ENCODE measurements around the gene CARD10. TPM values are rescaled to one million over a fixed set of nuclear protein-coding genes. Genes with fewer than 3 reads are reported as not detected.

The CARD10 gene, protein sequence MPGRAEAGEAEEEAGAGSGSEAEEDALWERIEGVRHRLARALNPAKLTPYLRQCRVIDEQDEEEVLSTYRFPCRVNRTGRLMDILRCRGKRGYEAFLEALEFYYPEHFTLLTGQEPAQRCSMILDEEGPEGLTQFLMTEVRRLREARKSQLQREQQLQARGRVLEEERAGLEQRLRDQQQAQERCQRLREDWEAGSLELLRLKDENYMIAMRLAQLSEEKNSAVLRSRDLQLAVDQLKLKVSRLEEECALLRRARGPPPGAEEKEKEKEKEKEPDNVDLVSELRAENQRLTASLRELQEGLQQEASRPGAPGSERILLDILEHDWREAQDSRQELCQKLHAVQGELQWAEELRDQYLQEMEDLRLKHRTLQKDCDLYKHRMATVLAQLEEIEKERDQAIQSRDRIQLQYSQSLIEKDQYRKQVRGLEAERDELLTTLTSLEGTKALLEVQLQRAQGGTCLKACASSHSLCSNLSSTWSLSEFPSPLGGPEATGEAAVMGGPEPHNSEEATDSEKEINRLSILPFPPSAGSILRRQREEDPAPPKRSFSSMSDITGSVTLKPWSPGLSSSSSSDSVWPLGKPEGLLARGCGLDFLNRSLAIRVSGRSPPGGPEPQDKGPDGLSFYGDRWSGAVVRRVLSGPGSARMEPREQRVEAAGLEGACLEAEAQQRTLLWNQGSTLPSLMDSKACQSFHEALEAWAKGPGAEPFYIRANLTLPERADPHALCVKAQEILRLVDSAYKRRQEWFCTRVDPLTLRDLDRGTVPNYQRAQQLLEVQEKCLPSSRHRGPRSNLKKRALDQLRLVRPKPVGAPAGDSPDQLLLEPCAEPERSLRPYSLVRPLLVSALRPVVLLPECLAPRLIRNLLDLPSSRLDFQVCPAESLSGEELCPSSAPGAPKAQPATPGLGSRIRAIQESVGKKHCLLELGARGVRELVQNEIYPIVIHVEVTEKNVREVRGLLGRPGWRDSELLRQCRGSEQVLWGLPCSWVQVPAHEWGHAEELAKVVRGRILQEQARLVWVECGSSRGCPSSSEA
- total RNA-seq: 1 to 10 TPM; 7.8 to 8.9 TPM
- polyA plus RNA-seq: 10 to 100 TPM in 1 of 2 donors, 1 to 10 TPM in 1; 7.9 to 14.0 TPM

DNA sequence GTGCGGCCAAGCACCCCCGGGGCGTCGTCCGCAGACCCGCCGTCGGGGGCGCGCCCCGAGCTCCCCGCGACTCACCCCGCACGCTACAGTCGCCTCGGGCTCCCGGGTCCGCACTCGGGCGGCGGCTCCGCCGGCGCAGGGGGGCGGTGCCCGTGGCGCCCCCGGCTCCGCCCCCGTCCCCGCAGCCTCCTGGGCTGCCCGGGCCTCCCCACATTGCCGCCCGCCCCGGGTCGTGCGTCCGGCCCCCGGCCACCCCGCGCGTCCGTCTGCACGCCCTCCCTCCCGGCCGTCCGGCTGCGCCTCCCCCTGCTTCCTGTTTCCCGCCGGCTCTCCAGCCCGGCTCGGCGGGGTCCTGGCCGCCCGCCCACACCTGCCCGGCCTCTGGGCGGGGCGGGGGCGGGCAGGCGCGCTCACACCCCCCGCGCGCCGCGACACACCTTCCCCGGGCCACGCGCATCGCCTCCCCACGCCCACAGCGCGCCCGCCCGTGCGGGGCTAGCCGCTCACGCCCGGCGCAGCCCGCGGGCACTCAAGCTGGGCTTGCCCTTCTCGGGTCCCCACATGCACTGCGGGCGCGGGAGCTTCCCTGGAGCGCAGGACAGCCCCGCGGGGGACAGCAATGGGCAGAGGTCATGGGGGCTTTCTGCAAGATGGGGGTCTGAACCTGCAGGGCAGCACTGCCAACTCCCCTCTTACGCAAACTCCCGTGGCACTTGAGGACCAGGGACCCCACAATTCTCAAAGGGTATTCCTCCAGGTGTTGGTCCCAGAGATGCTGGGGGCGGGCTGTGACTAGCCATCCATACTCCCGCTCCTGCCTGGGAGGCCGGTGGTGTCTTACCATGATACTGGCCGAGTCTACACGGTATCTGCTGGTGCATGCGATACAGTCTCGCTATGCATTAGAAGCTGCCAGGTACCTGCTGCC is at the start of gene CARD10:
CARD10 (minus strand) TSS at position 148 of the 928 bp plus-strand sequence. CDS start 215 bp downstream, outside the sequence.
- 7% methylated on average over 99 of the region's 99 CpGs for WGBS
- peaks cover 0 to 5% (median 1%) of the 10 kb centered on the region in 4 donors for H3K36me3 ChIP-seq (ENCODE audit: control insufficient read depth in 4 of 4, insufficient read depth in 3 of 4, low read depth in 1 of 4, low read length in 3 of 4)
- H3K27me3 ChIP-seq (ENCODE audit: control insufficient read depth in 4 of 4, insufficient read depth in 4 of 4, low read length in 3 of 4): no peaks in the 10 kb centered on the region
- H3K27ac ChIP-seq (ENCODE audit: low read depth in 1 of 2, low read length in 2 of 2): peak within 1 kb of the TSS; percentile 20 to 66
- no peak for DNase-seq (ENCODE audit: low spot score)
- H3K4me1 ChIP-seq (ENCODE audit: control insufficient read depth in 4 of 4, insufficient read depth in 4 of 4, low read length in 3 of 4): peaks cover 0 to 18% (median 9%) of the 10 kb centered on the region in 4 donors
- TF ChIP-seq, protein P1, sequence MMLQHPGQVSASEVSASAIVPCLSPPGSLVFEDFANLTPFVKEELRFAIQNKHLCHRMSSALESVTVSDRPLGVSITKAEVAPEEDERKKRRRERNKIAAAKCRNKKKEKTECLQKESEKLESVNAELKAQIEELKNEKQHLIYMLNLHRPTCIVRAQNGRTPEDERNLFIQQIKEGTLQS (IDR thresholded peaks at IDR 0.05): no peak
- TF ChIP-seq GABPA (IDR thresholded peaks at IDR 0.05 in 1 of 2, conservative IDR thresholded peaks at IDR 0.05 in 1 of 2) (no peak), JUND (IDR thresholded peaks at IDR 0.05) (no peak), TAF1 (conservative IDR thresholded peaks at IDR 0.05) (no peak), FOXA1 (IDR thresholded peaks at IDR 0.05) (no peak), YY1 (IDR thresholded peaks at IDR 0.05) (no peak), RXRA (IDR thresholded peaks at IDR 0.05) (no peak)
- TF ChIP-seq, protein P2, sequence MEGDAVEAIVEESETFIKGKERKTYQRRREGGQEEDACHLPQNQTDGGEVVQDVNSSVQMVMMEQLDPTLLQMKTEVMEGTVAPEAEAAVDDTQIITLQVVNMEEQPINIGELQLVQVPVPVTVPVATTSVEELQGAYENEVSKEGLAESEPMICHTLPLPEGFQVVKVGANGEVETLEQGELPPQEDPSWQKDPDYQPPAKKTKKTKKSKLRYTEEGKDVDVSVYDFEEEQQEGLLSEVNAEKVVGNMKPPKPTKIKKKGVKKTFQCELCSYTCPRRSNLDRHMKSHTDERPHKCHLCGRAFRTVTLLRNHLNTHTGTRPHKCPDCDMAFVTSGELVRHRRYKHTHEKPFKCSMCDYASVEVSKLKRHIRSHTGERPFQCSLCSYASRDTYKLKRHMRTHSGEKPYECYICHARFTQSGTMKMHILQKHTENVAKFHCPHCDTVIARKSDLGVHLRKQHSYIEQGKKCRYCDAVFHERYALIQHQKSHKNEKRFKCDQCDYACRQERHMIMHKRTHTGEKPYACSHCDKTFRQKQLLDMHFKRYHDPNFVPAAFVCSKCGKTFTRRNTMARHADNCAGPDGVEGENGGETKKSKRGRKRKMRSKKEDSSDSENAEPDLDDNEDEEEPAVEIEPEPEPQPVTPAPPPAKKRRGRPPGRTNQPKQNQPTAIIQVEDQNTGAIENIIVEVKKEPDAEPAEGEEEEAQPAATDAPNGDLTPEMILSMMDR (IDR thresholded peaks at IDR 0.05; ENCODE audit: low read depth, low read length, missing input control): no peak
- peak within 1 kb of the TSS; percentile 61 to 90 (median 67) for H3K4me3 ChIP-seq (ENCODE audit: low read depth in 1 of 3, low read length in 3 of 3)
- H3K9me3 ChIP-seq (ENCODE audit: control insufficient read depth in 4 of 4, low read length in 3 of 4): no peaks in the 10 kb centered on the region
- H3K9ac ChIP-seq (ENCODE audit: low read depth in 1 of 2, low read length in 2 of 2): peak within 1 kb of the TSS in 1 of 2 donors; percentile 48

DNA sequence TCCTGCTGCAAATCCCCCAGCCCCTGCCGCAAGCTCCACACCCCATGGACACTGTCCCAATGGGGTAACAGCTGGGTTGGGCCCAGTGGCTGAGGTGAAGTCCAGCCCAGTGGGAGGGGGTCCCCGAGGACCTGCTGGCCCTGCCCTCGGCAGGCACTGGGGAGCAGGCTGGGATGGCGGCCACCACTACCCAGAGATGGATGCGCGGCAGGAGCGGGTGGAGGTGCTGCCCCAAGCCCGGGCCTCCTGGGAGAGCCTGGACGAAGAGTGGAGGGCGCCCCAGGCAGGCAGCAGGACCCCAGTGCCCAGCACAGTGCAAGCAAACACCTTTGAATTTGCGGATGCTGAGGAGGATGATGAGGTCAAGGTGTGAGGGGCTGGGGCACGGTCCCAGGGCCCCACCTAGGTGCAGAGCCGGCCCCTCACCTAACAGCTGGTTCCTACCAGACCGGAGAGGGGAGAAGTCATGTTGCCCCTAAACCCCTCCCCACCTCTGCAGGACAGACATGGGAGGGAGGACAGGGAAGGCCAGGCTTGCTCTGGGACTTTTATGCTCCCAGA is 49.3 kb upstream of the CARD10 start:
- no peak overlapping the region for H3K4me3 ChIP-seq (ENCODE audit: low read depth in 1 of 3, low read length in 3 of 3)
- H3K9me3 ChIP-seq (ENCODE audit: control insufficient read depth in 4 of 4, low read length in 3 of 4): no peaks in the 10 kb centered on the region
- peaks cover 3 to 14% (median 7%) of the 10 kb centered on the region in 4 donors for H3K36me3 ChIP-seq (ENCODE audit: control insufficient read depth in 4 of 4, insufficient read depth in 3 of 4, low read depth in 1 of 4, low read length in 3 of 4)
- H3K4me1 ChIP-seq (ENCODE audit: control insufficient read depth in 4 of 4, insufficient read depth in 4 of 4, low read length in 3 of 4): peaks cover 24 to 79% (median 63%) of the 10 kb centered on the region in 4 donors
- H3K27ac ChIP-seq (ENCODE audit: low read depth in 1 of 2, low read length in 2 of 2): peak overlapping the region; percentile 84 to 91
- DNase-seq (ENCODE audit: low spot score): no peak
- no peak overlapping the region for H3K9ac ChIP-seq (ENCODE audit: low read depth in 1 of 2, low read length in 2 of 2)
- H3K27me3 ChIP-seq (ENCODE audit: control insufficient read depth in 4 of 4, insufficient read depth in 4 of 4, low read length in 3 of 4): no peaks in the 10 kb centered on the region
- WGBS: 82% methylated on average over 14 of the region's 14 CpGs
- TF ChIP-seq FOXA1 (IDR thresholded peaks at IDR 0.05): no peak
- TF ChIP-seq TAF1 (conservative IDR thresholded peaks at IDR 0.05): no peak
- TF ChIP-seq, protein P1 (IDR thresholded peaks at IDR 0.05): no peak
- TF ChIP-seq, protein P3, sequence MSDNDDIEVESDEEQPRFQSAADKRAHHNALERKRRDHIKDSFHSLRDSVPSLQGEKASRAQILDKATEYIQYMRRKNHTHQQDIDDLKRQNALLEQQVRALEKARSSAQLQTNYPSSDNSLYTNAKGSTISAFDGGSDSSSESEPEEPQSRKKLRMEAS (IDR thresholded peaks at IDR 0.05): no peak
- TF ChIP-seq NR2F2 (IDR thresholded peaks at IDR 0.05): no peak
- TF ChIP-seq RXRA (IDR thresholded peaks at IDR 0.05): no peak
- TF ChIP-seq, protein P2 (IDR thresholded peaks at IDR 0.05; ENCODE audit: low read depth, low read length, missing input control): no peak
- TF ChIP-seq JUND (IDR thresholded peaks at IDR 0.05): no peak
- no peak for TF ChIP-seq RAD21 (IDR thresholded peaks at IDR 0.05)
- TF ChIP-seq HNF4G (IDR thresholded peaks at IDR 0.05): no peak
- no peak for TF ChIP-seq HNF4A (conservative IDR thresholded peaks at IDR 0.05)
- TF ChIP-seq GABPA (IDR thresholded peaks at IDR 0.05 in 1 of 2, conservative IDR thresholded peaks at IDR 0.05 in 1 of 2): no peak
- TF ChIP-seq EGR1 (IDR thresholded peaks at IDR 0.05; ENCODE audit: low read depth in 2 of 2): no peak
- TF ChIP-seq, protein P4, sequence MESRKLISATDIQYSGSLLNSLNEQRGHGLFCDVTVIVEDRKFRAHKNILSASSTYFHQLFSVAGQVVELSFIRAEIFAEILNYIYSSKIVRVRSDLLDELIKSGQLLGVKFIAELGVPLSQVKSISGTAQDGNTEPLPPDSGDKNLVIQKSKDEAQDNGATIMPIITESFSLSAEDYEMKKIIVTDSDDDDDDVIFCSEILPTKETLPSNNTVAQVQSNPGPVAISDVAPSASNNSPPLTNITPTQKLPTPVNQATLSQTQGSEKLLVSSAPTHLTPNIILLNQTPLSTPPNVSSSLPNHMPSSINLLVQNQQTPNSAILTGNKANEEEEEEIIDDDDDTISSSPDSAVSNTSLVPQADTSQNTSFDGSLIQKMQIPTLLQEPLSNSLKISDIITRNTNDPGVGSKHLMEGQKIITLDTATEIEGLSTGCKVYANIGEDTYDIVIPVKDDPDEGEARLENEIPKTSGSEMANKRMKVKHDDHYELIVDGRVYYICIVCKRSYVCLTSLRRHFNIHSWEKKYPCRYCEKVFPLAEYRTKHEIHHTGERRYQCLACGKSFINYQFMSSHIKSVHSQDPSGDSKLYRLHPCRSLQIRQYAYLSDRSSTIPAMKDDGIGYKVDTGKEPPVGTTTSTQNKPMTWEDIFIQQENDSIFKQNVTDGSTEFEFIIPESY (IDR thresholded peaks at IDR 0.05): no peak
- TF ChIP-seq YY1 (IDR thresholded peaks at IDR 0.05): no peak
- TF ChIP-seq SP1 (IDR thresholded peaks at IDR 0.05): no peak
- no peak for TF ChIP-seq FOXA2 (IDR thresholded peaks at IDR 0.05)

Data from liver (tissue), 9 donors.